COLO829 (cell line): ENCODE results near the gene LBHD1.

Experiments used
- DNase-seq: peaks from one replicate; pipeline ENCODE4 v3.0.0; 2012; ENCODE audit warnings: low spot score

The LBHD1 gene

GRCh38 chr11:62615521-62615920 lies 56.5 kb downstream of the LBHD1 start:
- no peak for DNase-seq

GRCh38 chr11:62614275-62614674 lies 57.8 kb downstream of the LBHD1 start:
- DNase-seq: no peak

- DNase-seq: no peak
Measured at GRCh38 chr11:62613291-62613778, 58.7 kb downstream of the LBHD1 start.
